Fibroblast of skin of abdomen (primary cell): Measurements from ENCODE around the gene TCTN3.
"Not testable (repeated sequence)": the region's sequence is repeated elsewhere in the genome, so short reads cannot be mapped to it uniquely, and the experiment has no call there.

Experiments used
- DNase-seq: peaks from one replicate; pipeline ENCODE4 v3.0.0-alpha.2; 2013

The TCTN3 gene

GRCh38 chr10:95626500-95626899 is 67.2 kb downstream of the TCTN3 start:
- DNase-seq = no peak

- not testable (repeated sequence) for DNase-seq
Measured at GRCh38 chr10:95620415-95620814, 73.3 kb downstream of the TCTN3 start.

- DNase-seq = no peak
Measured at GRCh38 chr10:95618101-95618500, 75.6 kb downstream of the TCTN3 start.

- no peak for DNase-seq
Measured at GRCh38 chr10:95616446-95616845, 77.3 kb downstream of the TCTN3 start.
